Measurements from ENCODE around the gene ANKRD36C.
"Not testable (repeated sequence)": the region's sequence is repeated elsewhere in the genome, so short reads cannot be mapped to it uniquely, and the experiment has no call there.

DNA sequence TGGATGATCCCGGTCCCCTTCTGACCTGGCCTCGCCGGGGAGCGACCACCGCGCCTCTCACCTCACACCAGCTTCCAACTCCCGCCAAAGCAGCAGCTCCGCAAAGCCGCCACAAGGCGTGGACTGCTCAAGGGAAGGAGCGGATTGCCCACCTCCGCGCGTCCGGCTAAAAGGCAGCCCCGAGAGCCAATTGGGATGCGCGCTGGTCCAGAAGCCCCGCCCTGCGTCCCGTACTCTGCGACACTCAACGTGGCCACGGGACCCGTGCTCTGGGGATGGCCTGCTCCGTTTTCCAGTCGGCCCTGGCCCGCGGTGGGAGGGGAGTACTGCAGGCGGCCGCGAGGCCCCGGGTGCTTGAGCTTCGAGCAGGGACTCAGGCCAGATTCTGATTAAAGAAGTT is 43.2 kb upstream of the ANKRD36C start, which contains the start of gene GPAT2:
- TF ChIP-seq, protein P1, sequence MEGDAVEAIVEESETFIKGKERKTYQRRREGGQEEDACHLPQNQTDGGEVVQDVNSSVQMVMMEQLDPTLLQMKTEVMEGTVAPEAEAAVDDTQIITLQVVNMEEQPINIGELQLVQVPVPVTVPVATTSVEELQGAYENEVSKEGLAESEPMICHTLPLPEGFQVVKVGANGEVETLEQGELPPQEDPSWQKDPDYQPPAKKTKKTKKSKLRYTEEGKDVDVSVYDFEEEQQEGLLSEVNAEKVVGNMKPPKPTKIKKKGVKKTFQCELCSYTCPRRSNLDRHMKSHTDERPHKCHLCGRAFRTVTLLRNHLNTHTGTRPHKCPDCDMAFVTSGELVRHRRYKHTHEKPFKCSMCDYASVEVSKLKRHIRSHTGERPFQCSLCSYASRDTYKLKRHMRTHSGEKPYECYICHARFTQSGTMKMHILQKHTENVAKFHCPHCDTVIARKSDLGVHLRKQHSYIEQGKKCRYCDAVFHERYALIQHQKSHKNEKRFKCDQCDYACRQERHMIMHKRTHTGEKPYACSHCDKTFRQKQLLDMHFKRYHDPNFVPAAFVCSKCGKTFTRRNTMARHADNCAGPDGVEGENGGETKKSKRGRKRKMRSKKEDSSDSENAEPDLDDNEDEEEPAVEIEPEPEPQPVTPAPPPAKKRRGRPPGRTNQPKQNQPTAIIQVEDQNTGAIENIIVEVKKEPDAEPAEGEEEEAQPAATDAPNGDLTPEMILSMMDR (IDR thresholded peaks at IDR 0.05; ENCODE audit: low read length), result not testable (repeated sequence)
- TF ChIP-seq EZH2 (optimal IDR thresholded peaks at IDR 0.05; ENCODE audit: low read depth, low read length), result not testable (repeated sequence)

Measured in MM.1S (cell line).